ENCODE data around the gene DENND1A.

The DENND1A gene

GRCh38 chr9:123551734-123552133, 378.2 kb downstream of the DENND1A start:
- DNase-seq, result no peak

GRCh38 chr9:123550797-123551196, 379.1 kb downstream of the DENND1A start:
- no peak for DNase-seq

- no peak for DNase-seq
These were observed 379.9 kb downstream of the DENND1A start for GRCh38 chr9:123550012-123550411.

- DNase-seq, result peak; percentile 27
These were observed 381.0 kb downstream of the DENND1A start for GRCh38 chr9:123548741-123549545.

- DNase-seq, result peak; percentile 16
These were observed 385.7 kb downstream of the DENND1A start for GRCh38 chr9:123544007-123544827.

- DNase-seq, result no peak
These were observed 386.4 kb downstream of the DENND1A start for GRCh38 chr9:123543492-123543891.

- DNase-seq, result no peak
These were observed 387.3 kb downstream of the DENND1A start for GRCh38 chr9:123542435-123543225.

- DNase-seq, result no peak
These were observed 388.5 kb downstream of the DENND1A start for GRCh38 chr9:123541411-123541810.

GRCh38 chr9:123540457-123540856, 389.5 kb downstream of the DENND1A start:
- no peak for DNase-seq

GRCh38 chr9:123537809-123538208, 392.1 kb downstream of the DENND1A start:
- no peak for DNase-seq

- no peak for DNase-seq
These were observed 393.5 kb downstream of the DENND1A start for GRCh38 chr9:123536455-123536868.

GRCh38 chr9:123534336-123534735, 395.6 kb downstream of the DENND1A start:
- DNase-seq, result no peak

- DNase-seq, result no peak
These were observed 399.7 kb downstream of the DENND1A start for GRCh38 chr9:123530244-123530643.

GRCh38 chr9:123528501-123528900, 401.4 kb downstream of the DENND1A start:
- no peak for DNase-seq

- no peak for DNase-seq
These were observed 401.9 kb downstream of the DENND1A start for GRCh38 chr9:123527981-123528380.

- no peak for DNase-seq
These were observed 404.0 kb downstream of the DENND1A start for GRCh38 chr9:123525957-123526356.

GRCh38 chr9:123525424-123525823, 404.5 kb downstream of the DENND1A start:
- DNase-seq, result no peak

- no peak for DNase-seq
These were observed 405.1 kb downstream of the DENND1A start for GRCh38 chr9:123524866-123525265.

GRCh38 chr9:123523845-123524244, 406.1 kb downstream of the DENND1A start:
- DNase-seq, result no peak

- no peak for DNase-seq
These were observed 406.9 kb downstream of the DENND1A start for GRCh38 chr9:123523001-123523400.

GRCh38 chr9:123522251-123522650, 407.7 kb downstream of the DENND1A start:
- DNase-seq, result no peak

GRCh38 chr9:123518338-123518737, 411.6 kb downstream of the DENND1A start:
- DNase-seq, result no peak

- no peak for DNase-seq
These were observed 412.4 kb downstream of the DENND1A start for GRCh38 chr9:123517512-123517911.

Measured in activated CD4-positive, alpha-beta T cell treated with anti-CD3 and anti-CD28 coated beads, Interleukin-2, Interleukin-6, amounts not matched to agents 100 ng/mL and 50 ng/mL, durations not matched to agents 16 hours and 8 hours (primary cell).